B cell (primary cell): ENCODE results near the gene FAF1.

Experiments used
- CTCF ChIP-seq: fragments of 200-600 bp; IDR thresholded peaks from one replicate; pipeline ENCODE4 v1.8.0; 2022; ENCODE audit warnings: antibody characterized with exemption, mild to moderate bottlenecking
- EZH2 ChIP-seq: IDR thresholded peaks from 2 replicates; pipeline ENCODE4 v1.6.1; 2012; ENCODE audit warnings: borderline replicate concordance, low read depth, mild to moderate bottlenecking, moderate library complexity, low read length; ENCODE audit not compliant: insufficient read depth, poor library complexity, severe bottlenecking

GRCh38 chr1:50417946-50418599 is 542.0 kb downstream of the FAF1 start:
- TF ChIP-seq CTCF (no peak), EZH2 (no peak)
